Testis (tissue), 2 donors: Measurements from ENCODE around the gene OCSTAMP.

Source experiments
- CTCF ChIP-seq, 3 experiments: fragments of 450-650 bp in 2 of 3; fragments of 200-600 bp in 1 of 3; sonication (generic) in 1 of 3; IDR thresholded peaks; one replicate each; pipeline ENCODE4 v1.5.1; 2016 to 2019; ENCODE audit warnings: antibody characterized with exemption in 3 of 3, mild to moderate bottlenecking in 2 of 3, moderate library complexity in 1 of 3
- POLR2A ChIP-seq: fragments of 450-650 bp; IDR thresholded peaks from one replicate; pipeline ENCODE4 v1.6.1; 2017; ENCODE audit warnings: antibody characterized with exemption, mild to moderate bottlenecking, moderate library complexity

GRCh38 chr20:46562009-46562372 lies 11.5 kb upstream of the OCSTAMP start:
- TF ChIP-seq CTCF (IDR thresholded peaks at IDR 0.05) (no peak), POLR2A (no peak)
